Fibroblast of skin of abdomen (primary cell): ENCODE results near the gene KDM4C.

ENCODE experiments used
- DNase-seq: peaks from one replicate; pipeline ENCODE4 v3.0.0-alpha.2; 2013

The KDM4C gene

DNA sequence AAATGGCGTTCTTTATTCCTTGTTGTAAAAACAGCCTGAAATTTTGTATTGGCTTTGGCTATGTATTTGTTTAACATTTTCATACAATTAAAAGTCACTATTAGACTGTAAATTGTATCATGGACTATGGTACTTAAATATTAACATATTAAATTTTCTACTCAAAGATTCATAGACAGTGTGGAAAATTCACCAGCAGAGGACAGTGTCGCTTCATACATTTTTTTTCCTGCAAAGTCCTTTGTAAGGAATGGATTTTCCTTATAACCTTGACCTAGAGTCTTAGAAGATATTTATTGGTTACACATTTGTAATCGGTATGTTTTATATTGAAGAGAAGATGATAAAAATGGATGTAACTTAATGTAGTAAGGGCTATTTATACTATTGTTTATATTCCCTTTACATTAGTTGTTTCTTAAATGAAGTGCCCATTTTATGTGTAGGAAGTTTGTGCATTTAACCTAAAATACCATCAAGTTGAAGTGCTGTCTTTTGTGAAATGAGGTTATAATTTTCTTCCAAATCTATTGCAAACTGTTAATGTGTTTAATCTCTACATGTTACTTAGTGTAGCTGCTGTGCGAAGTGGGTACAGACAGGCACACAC lies 150.1 kb downstream of the KDM4C start:
- peak; percentile 32 for DNase-seq

DNA sequence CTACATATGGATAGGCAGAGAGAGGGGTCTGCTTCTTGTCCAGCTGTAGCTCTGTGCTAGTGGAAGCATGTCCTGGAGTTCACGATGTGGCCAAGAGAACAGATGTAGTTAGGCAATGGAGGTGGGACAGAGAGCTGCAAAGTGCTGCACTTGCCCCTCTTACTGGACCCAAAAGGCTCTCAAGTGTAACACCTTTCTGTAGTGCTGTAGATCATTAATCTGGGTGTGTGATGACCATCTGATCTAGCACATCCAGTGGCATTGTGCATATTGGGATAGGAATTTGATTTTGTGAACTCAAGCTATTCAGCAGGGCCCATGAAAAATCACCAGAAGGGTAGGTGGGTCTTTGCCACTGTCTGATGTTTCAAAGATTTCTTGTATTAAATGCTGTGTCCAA lies 151.4 kb downstream of the KDM4C start:
- DNase-seq: no peak

DNA sequence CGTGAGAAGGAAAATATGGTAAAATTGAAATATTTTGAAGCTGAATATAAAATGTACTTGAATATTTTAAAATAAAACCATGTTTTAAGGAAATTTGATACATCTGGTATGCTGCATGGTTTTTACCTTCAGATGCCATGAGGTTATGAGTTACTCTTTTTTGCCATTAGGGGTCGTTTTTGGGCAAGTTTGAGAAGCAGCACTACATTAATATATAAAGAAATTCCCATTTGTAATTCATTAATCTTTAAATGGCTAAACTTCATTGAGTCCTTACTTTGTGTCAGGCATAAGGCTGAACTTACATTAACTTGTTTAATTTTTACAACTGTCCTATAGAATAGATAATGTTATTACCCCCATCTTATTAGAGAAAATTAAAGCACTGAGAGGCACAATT lies 152.3 kb downstream of the KDM4C start:
- peak; percentile 24 for DNase-seq

DNA sequence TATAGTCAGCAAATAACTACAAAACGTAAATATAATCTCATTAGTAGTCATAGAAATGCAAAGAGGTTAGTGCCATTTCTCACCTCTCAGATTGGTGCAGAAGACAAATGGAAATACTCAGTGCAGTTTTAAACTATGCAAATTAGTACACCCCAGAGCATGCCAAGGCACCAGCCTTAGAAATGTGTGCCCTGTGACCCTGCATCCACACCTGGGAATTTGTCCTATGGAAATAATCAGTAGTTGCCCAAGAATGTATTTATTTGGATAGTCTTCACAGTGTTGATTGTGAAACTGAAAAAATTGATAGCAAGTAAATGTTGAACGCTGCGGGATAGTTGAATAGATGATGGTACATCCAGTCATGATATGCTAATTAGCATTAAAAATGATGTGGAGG lies 152.7 kb downstream of the KDM4C start:
- DNase-seq: no peak

DNA sequence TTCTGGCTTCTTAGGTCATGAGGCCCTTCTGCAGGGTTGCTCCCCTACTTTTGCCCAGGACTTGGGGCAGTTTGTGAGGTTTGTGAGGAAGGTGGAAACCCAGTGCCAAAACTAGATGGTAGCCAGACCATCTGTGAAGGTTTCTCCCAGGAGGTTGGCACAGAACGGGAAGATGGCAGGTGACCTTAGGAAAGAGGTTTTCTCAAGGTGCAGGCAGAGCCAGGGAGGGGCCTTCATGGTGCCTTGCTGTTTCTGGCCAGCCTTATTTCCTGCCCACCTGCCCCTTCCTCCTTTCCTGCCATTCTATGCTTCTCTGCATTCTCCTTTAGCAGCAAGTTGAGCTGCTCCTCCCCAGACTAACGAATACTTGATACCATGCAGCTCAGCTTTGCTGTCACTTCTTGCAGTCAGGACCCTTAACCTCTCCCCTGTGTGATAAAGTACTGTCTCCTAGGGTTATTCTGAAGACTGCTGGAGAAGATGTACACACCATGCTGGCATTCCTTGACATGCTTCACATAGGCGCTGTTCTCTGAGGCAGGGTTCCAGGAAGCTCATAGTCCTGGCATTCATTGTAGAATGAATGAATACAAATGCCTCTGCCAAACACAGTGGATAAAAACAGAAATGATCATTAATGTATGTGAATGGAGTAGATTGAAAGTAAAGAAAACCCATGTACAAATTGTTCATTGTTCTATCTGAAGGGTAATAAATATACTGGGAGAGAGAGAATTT lies 154.3 kb downstream of the KDM4C start:
- DNase-seq: peak; percentile 5

DNA sequence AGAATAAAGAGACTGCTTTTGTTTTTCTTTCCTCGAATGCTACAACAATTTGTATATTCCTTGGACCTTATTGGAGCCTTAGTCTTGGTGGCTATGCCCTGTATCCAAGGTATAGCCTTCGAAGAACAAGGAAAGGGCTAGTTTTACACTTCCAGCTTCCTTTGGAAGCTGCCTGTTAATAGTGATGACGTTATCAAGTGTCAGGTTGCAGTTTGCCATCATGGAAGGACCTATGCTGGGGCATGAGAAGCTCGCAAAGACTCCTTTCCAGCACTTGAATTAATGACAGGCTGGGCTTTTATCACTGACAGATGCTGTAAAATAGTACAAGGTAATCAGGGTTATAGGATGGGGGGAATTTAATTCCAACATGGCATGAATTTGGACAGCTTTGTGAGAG lies 157.9 kb downstream of the KDM4C start:
- no peak for DNase-seq

DNA sequence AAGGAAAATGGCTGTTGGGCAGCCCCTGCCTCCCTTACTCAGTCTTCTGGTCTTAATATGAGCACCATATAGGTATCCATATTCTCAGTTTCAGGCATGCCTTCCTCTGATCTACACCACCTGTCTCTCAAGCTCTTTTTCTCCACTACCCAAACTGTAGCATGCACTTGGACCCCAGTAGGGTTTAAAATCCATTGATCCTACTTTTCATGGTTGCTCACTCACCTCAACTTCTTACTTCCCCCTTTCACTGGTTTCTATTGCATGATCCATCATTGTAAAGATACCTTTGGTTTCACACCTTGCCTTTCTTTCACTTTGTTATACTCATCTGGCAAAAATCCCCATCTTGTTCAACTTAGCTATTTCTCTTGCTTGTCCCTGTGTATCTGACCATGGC lies 159.4 kb downstream of the KDM4C start:
- DNase-seq: no peak

DNA sequence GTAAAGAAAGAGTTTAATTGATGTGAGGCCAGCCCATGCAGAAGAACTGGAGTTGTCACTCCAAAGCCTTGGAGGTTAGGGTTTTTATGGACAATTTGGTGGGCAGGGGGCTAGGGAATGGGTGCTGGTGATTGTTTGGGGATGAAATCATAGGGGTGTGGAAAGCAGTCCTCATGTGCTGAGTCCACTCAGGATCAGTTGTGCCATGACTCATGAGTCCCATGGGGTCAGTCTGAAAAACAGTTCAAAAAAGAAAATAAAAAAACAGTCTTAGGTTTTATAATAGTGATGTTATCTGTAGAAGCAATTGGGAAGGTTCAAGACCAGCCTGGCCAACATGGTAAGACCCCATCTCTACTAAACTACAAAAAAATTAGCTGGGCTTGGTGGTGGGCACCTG lies 162.3 kb downstream of the KDM4C start:
- no peak for DNase-seq

DNA sequence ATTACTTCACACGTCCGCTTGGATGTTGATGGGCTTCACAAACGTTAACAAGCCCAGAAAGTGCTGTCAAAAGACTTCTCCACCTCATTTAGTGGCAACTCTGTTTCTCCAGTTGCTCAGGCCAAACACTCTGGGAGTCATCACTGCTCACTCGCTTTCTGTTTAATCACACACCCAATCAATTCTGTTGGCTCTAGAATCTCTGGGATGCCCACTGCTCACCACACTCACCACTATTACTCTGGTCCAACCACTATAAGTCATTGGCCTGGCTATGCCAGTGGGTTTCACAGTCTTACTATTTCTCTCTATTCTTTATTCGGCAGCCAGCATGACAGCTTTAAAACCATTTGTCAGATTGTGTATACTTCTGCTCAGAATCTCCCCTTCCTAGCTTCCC lies 163.5 kb downstream of the KDM4C start:
- DNase-seq: no peak

DNA sequence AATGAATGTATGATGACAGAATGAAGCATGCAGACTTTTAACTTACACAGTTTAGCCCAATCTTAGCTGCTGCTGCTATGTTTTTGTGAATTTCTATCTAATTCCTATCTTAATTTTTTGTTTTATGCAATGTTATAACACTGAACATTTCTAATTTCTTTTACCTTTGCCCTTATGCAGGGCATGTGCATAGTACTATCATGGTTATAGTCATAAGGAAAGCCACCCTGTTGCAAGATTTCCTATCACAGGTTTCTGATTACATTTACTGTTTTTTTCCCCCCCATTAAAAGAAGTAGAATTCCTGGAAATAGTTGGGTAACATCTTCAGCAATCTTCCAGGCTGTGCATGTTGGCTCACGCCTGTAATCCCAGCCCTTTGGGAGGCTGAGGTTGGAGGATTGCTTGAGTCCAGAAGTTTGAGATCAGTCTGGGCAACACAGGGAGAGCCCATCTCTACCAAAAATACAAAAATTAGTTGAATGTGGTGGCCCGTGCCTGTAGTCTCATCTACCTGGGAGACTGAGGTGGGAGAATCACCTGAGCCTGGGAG lies 164.4 kb downstream of the KDM4C start:
- DNase-seq: no peak

DNA sequence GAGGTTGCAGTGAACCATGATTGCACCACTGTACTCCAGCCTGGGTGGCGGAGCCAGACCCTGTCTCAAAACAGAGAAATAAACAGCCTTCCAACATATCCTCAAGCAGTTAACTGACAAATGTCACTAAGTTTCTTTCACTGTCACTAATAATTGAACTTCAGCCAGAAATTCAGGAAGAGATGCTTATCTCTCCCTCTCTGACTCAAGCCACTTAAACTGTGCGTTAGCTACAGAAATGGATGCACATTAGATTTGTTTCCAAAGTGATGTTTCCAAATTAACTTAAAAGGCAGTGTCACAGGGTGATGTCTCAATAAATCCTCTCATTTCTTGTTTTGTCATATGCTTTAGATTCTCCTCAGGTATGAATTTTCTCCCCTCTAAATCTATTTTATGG lies 164.9 kb downstream of the KDM4C start:
- no peak for DNase-seq

DNA sequence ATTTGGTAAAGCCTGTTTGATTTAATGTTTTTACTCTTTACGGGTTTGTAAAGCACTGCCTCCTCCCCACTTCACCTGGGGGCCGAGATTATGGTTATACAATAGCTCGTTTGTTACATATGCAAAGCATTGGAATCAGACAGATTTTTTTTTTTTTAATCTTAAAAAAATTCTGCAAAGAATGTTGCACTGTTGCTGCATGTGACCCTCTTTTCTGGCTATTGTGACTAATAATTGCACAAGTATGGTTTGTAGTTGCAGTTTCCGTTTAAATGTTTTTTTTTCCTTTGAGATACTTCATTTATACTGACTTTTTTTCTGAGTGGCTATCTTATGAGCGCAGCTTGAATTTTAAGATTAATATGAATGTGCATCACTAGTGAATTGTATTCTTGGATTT lies 165.3 kb downstream of the KDM4C start:
- DNase-seq: no peak

DNA sequence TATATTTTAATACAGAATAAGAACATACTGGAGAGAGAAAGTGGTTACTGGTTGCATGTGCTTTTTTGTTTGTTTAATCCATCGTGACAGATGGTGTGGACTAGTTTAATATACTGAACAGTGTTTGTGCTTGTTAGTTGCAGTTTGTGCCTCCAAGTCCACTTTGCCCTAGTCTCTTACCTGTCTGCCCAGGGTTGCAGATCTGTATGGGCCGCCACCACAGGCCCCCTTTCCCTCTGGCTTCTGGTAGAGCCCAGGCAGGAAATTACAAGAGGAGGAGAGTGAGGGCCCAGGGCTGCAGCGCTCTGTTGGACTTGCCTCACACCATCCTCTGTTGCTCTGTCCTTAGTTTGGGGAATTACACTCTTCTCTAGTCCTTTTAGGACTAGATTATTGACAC lies 166.4 kb downstream of the KDM4C start:
- no peak for DNase-seq

DNA sequence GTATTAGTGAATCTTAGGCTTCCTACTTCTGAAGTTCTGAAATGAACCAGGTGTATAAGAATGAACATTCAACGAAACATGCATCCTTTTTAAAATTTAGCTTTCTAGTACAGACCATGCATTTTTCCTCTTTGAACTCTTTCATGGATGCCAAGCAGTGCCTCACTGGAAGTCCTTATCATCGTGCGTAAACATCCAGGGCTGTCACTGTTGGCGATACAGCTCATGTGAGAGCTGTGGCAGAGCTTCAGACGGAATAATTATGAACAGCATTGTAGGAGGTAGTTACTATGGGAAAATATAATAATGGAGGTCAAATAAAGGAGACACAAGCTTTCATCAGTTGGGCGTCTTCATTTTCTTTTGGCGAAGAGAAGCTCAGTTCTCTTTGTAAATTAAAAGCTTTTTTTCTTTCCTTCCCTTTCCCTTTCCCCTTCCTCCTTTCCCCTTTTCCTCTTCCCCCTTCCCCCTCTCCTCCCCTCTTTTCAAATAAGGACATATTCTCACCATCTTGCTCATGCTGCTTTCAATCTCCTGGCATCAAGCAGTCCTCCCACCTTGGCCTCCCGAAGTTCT lies 167.3 kb downstream of the KDM4C start:
- no peak for DNase-seq

DNA sequence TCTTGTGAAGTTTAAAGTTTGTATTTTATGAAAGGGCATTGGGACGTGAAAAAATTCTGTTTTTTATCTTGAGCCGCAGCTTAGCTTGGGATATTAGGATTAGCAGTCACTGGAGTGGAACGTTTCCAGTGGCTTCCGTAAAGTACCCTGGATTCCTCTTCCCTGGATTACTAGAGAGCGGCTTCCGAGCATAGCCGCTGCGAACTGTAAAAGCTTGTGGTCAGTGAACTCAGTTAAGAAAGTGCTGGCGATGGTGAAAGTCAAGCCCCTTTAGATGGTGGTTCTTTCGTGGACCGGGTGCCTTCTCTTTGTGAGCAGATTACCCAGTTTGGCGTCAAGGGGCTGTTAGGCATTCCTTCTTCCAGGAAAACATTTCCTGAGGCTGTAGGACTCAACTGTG lies 168.1 kb downstream of the KDM4C start:
- no peak for DNase-seq

DNA sequence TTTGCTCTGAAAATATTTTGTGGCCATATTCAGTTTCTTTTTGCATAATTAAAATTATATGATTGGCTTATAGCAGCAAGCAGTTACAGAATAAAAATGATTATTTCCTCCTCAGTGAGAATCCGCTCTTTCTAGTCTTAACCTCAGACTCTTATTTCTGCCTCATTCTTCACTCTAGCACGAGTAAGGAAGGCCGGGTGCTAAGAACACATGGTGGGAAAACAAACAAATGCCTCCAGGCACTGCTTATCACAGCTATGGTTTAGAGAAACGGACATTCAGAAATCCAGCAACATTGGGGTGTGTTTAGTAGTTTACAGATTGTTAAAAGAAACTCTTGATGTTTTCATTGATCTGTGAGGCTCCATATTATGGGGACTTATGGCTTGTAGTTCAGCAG lies 168.7 kb downstream of the KDM4C start:
- no peak for DNase-seq

DNA sequence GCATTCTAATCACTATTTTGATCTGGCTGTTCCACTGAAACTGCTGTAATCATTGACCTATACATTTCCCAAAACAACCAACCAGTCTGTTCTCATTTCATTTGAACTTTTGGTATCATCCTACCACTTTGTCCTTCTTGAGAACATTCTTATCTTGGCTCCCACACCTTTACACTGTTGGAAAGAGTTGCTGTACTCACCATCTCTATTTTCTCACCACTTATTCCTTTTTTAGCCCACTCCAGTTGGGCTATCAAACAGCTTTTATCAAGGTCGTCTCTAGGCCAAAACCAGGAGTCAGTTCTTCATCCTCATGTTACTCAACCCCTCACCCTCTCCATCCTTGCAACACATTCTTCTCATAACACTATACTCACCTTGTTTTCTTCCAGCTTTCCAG lies 170.1 kb downstream of the KDM4C start:
- DNase-seq: no peak

DNA sequence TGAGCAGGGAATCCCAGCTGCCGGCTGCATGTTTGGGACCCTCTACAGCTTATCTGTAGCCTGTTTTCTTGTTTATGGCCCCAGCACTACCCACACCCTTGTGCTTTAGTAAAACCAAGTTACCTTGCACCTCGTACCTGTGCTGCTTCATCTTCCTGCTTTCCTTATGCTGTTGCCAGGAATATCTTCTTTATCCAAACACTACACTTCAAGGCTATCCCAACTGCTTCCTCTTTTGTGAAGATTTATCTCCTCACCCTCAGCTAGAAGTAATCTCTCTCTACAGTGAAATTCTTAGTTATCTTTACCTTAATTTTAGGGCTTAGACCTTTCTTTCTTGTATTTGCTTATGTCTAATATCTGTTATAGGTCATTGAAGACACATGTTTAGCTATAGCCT lies 171.1 kb downstream of the KDM4C start:
- DNase-seq: no peak

DNA sequence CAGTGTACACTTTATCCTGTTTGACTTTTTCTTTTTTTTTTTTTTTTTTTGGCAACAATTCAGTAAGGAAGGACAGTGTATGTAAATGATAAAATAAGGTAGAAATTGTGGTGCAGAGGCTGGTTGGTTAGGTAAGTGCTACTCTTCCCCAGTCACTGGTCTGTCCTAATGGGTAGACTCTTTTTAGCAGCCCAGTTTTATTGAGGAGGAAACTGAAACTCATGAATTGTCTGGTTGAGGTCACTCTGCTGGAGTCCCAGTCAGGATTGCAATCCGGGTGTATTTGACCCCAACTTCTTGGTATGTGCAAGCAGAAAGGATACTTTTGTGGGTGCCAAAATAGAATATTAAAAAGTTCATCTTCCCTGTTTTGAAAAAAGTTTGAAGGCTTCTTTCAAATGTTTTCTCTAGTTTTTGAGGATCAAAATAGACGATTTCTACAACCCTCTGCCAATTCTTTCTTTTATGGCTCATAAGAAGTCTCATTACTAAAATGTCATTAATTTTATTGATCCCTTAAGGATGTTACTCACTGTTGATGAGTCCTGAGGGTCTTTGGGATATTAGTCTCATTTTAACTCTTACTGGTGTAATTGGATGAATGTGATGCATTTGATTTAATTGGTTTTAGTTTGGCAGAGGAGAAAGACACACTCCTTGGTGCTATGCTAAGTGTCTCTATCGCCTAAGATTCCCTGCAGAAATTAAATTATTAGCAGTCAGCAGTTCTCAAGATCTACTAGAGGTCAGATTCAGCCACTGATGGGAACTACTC lies 171.9 kb downstream of the KDM4C start:
- DNase-seq: no peak

DNA sequence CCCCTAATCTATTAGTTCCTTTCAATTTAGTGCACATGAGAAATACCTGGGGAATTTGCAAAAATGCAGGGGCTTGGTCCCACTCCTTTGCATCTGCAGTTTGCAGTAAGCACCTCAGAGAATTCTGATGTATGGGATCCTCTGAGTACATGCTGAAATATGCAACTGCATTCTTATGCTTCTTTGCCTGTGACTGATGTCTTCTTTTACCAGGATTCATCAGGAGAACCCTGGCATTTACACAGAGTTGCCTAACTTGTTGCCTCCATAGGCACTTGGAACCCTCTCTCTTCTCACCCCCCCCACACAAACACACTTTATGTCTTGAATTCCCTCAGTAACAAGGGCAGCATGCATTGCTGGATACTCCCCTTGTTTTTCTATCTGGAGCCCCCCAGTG lies 173.1 kb downstream of the KDM4C start:
- DNase-seq: peak; percentile 88

DNA sequence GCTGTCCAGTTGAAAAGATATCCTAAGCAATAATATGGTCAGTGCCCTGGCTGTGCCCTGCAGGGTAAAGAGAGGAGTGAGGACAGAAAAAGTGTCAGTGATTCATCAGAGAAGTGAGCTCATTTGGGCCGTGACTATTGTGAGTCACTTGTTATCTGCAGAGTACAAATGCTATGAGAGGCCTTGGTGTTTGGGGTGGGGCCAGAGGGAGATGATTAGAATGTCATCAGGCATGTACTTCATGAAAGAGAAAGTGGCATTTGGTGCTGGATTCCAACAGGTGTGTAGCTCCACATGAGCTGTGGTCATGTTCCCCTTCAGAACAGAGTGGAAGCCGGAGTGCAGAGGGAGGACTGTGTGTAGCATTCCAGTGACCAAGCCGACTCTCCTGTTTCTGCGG lies 174.1 kb downstream of the KDM4C start:
- peak; percentile 70 for DNase-seq

DNA sequence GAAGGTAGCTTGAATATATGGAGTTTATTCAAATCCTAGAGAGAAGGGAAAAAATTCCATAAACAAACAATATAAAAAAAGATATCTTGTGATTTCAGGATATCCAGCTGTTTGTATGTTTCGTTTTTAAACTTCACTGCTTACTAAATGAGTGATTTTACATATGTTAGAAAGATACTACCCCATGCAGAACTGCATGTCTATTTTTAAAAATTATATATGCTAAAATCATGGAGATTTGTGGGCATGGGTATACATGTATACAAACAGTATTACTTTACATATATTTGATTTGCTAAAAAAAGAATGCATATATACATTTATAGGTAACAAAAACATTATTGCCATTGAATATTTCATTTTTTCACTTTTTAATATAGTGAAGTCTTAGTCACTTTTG lies 178.3 kb downstream of the KDM4C start:
- no peak for DNase-seq

DNA sequence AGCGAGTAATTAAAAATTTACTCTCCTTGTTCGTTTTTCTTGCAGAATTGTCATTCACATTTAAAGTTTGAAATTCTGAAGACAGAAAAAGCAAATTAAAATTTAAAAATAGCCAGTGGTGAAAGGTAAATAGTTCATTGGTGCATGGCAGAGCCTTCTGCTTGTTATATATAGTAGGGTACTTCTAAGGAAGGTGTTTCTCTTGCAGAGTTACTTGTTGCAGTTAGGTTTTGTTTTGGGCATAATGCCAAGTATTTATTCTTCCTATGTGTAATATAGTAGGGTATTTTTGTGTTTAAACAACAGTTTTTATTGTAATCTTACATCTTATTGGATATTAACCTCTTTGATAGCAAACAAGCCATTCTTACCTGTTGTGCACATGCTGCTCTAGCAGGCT lies 179.4 kb downstream of the KDM4C start:
- DNase-seq: no peak
